ENCODE measurements around the gene CBR3.

The CBR3 gene

DNA sequence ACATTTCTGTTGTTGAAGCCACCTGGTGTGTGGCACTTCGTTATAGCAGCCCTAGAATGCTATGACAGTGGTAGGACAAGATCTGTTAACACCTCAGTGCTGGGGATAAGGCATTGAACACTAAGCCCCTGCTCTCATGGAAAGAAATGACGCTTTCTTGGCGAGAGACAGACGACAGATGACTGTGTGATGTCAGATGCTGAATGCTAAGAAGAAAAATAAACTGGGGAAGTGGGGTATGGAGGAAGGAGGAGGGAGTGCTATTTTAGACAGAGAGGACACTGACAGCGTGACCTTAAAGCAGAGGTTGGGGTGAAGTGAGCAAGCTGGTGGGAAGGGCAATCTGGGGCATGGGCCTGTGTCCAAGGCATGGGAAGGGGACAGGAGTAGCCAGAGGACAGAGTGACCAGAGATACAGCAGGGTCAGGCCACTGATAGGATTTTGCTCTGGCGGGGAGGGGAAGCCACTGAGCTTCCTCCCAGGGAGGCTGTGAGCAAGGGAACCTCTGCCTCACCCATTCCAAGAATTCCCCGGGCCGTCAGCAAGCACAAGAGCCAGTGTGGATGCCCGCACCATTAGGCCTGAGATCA is 37.0 kb downstream of the CBR3 start:
- no peak for DNase-seq
- in situ Hi-C loops (cut with MboI; ENCODE audit: low pct_unique_long_range_greater_than_20kb, low sequenced_read_pairs) = no loop called here

DNA sequence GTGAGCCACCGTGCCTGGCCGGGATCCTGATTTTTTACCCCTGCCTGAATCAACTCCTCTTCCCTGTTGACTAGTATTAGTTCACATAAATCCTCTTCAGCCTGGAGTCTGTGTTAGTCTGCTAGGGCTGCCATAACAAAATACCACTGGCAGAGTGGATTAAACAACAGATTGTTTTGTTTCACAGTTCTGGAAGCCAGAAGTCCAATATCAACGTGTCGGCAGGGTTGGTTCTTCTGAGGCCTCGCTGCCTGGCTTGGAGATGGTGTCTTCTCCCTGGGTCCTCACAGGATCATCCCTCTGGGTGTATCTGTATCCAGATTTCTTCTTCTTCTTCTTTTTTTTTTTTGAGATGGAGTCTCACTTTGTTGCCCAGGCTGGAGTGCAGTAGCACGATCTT is 39.9 kb downstream of the CBR3 start:
- no peak for DNase-seq
- in situ Hi-C loops (cut with MboI; ENCODE audit: low pct_unique_long_range_greater_than_20kb, low sequenced_read_pairs) = no loop called here

DNA sequence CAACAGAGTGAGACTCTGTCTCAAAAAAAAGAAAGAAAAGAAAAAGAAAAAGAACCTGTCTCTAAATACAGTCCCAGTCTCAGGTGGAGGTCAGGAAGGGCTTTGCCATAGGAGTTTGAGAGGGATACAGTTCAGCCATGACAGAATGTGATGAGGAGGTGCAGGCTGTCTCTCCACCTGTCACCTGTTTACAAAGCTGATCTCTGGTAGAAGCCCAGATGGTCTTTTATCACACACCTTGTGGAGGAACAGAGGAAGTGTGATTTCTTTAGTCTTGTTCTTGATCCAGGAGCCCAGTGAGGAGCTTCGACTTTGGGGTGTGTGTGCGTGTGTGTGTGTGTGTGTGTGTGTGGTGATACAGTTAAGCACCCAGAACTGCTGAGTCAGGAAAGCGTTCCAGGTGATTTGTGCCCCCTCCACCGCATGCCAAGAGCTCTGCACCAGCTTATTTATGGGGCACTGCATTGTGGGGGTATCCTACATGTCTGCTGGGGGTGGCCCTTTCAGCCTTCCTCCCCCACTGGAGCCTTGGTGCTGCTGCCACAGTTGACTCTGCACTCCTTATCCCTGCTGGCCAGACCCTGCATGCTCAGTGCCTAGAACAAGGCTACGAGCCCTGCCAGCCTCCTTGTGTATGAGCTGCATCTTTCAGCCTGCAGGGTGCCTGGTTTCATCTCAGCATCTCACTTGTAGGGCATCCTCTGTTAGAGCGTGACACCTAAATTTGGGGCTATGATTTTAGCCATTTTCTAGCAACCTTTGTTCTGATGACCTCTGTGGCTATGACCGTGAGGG is 41.1 kb downstream of the CBR3 start:
- in situ Hi-C loops (cut with MboI; ENCODE audit: low pct_unique_long_range_greater_than_20kb, low sequenced_read_pairs) = no loop called here
- DNase-seq = no peak

DNA sequence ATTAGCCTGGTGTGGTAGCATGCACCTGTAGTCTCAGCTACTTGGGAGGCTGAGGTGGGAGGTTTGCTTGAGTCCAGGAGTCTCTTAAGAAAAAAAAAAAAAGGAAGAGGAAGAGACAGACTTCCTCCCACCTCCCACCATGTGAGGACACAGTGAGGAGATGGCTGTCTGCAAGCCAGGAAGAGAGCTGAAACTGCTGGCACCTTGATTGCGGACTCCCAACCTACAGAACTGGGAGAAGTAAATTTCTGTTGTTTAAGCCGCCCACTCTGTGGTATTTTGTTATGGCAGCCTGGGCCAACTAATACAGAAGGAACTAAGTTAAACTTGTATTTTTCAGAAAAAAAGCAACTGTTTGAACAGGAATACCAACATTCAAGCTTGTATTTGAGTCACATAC is 43.5 kb downstream of the CBR3 start:
- no peak for DNase-seq
- in situ Hi-C loops (cut with MboI; ENCODE audit: low pct_unique_long_range_greater_than_20kb, low sequenced_read_pairs) = no loop called here

DNA sequence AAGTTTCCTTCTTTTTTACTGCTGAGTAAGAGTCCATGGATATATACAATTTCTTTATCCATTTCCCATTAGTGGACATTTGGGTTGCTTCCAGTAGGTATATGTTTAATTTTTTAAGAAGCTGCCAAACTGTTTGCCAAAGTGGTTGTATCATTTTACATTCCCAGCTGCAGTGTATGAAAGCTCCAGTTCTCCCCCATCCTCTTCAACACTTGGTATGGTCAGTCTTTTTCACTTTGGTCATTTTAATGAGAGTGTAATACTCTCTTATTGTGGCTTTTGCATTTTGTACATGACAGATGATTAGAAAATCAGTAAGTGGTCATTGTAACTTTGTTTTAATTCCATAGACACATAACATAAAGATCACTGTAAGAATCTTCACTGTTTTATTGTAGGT is 44.3 kb downstream of the CBR3 start:
- no peak for DNase-seq
- in situ Hi-C loops (cut with MboI; ENCODE audit: low pct_unique_long_range_greater_than_20kb, low sequenced_read_pairs) = no loop called here

DNA sequence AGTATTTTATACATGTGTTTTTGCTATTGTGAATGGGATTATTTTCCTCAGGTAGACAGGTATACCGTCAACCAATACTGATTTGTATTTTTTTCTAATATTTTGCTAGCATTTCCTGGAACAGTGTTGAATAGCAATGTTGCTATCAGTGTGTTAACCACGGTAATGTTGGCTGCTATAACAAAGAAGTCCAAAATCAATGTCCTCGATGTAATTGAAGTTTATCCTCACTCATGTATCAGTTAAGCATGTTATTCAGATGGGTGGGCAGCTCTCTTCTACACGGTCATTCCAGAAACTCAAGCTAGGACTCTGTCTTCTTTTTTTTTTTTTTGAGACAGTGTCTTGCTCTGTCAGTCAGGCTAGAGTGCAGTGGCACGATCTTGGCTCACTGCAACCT is 46.1 kb downstream of the CBR3 start:
- in situ Hi-C loops (cut with MboI; ENCODE audit: low pct_unique_long_range_greater_than_20kb, low sequenced_read_pairs) = no loop called here
- no peak for DNase-seq

DNA sequence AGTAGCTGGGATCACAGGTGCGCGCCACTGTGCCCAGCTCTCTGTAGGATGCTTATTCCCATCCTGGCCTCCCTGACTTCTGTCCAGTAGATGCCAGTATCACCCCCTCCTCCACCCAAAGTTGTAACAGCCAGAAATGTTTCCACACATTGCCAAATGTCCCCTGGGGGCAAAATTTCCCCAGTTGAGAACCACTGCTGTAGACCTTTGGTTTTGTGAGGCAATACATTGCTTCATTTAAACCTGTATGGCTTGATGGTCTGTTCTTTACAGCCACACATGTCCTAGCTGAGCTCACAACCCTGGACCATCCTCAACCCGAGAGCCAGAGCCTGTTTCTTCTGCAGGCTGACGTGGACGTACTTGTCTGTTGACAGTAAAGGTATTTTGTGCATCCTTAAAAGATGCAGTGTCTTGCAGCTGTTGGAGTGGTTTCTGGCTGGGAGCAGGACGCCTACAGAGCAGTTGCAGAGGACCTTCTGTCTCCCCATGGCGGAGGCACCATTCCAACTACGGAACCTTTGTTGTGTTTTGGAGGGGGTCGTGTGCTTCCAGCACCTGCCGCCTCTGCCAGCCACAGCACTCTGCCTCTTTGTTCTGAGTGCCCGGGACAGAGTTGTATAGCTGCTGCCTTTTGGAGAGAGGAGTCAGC is 48.4 kb downstream of the CBR3 start:
- in situ Hi-C loops (cut with MboI; ENCODE audit: low pct_unique_long_range_greater_than_20kb, low sequenced_read_pairs) = no loop called here
- DNase-seq = no peak

DNA sequence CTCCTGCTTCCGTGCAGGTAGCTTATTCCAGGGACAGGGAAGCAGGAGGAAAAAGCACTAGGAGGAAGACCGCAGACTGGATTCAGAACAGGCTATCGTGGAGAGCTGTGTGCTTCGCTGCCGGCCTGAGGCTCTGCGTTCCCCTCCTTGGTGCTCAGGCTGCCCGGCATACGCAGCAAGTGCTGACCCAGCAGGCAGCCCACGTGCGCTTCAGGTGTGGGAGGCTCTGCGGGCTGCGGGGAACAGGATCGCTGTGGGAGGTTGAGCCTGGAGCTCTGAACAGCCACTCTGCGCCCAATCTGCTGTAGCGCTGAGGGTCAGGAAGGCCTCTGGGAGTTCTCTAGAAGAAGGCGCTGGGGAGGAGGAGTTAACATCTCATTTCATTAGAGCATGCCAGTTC is 49.7 kb downstream of the CBR3 start:
- in situ Hi-C loops (cut with MboI; ENCODE audit: low pct_unique_long_range_greater_than_20kb, low sequenced_read_pairs) = no loop called here
- DNase-seq = no peak

DNA sequence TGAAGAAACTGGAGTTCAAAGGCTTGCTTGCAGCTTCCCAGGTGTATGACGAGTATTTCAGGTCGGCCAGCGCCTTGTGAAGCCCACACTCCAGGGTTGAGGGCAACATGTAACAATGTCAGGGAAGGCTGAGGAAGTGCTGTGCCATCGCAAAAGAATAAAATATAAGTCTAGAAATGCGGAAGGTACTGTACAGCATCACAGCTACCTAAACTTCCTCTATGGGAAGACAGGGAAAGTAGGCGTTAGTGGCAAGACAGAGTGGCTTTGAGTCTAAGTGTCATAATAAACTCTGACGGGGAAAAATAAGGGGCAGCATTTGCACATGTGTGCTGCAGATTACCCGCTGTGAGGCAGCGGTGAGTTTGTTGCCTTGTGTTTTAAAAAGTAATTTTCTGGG is 50.6 kb downstream of the CBR3 start:
- DNase-seq = no peak
- in situ Hi-C loops (cut with MboI; ENCODE audit: low pct_unique_long_range_greater_than_20kb, low sequenced_read_pairs) = no loop called here

DNA sequence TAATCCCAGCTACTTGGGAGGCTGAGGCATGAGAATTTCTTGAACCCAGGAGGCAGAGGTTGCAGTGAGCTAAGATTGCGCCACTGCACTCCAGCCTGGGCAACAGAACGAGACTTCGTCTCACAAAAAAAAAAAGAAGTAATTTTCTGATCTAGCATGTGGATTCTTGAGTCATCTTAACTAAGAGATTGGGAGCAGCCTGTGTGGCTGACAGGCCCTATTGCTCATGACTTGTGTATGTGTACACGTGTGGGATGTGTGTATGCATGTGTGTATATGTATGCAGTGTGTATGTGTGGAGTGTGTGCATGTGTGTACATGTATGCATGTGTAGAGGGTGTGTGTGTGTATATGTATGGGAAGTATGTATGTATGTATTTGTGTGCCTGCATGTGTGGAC is 51.2 kb downstream of the CBR3 start:
- DNase-seq = no peak
- in situ Hi-C loops (cut with MboI; ENCODE audit: low pct_unique_long_range_greater_than_20kb, low sequenced_read_pairs) = no loop called here

DNA sequence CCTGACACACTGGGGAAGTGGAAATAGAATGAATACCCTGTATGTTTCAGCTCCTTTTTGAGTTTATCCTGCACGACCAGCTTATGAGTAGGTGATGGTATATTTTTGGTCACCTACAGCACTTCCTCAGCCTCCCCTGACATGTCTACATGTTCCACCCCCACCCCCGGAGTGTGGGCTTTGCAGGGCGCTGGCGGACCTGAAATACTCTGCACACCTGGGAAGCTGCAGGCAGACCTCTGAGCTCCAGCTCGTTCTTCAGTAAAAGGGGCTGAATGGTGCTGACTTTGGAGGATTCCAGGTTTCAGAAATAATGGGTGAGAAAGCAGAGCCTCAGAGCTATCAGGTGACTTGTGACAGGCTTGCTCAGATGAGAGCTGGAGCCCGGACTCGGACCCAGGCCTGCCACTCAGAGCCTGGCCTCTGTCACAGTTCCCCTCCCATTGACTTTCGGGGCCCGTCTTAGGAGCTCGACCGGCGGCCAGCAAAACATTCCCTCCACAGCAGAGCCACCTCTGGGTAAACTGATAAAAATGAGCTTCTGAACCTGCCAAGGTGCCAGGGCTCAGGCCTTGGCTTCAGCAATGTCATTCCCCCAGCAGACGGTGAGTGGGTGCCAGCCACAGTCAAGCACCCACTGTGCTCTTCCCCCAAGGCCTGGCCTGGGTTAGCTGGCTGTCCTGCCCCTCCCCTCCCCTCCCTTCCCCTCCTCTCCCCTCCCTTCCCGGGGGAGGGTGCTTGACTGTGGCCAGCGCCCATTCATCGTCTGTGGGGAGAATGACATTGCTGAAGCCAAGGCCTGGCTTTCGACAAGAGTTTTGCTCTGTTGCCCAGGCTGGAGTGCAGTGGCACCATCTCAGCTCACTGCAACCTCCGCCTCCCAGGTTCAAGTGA is 51.9 kb downstream of the CBR3 start:
- in situ Hi-C loops (cut with MboI; ENCODE audit: low pct_unique_long_range_greater_than_20kb, low sequenced_read_pairs) = no loop called here
- no peak for DNase-seq

DNA sequence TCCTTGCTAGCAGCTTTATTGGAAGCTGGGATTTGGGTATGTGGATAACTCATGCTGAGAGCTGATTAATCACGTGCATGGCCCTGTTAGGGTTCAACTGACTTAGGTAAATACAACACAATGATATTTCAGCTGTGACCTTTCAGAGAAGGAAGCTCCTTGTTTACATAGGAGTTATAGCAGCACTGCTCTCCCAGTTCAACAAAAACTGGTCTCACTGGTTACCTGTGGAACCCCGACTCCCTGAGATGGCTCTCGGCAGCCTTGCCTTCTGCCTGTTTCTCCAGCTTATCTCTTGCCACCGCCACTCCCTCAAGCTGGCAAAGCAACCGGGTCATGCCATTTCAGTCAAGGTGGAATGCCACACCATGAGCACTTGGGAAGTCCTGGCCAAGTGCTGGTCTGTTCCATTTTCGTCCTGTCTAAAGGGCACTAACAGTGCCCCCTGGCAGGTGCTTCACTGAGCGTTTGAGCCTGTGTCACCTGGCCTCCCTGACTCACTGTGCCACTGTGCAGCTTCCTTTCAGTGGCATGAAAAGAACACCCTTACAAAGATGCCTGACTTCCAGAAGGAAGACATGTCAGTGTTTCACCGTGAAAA is 53.3 kb downstream of the CBR3 start:
- DNase-seq = no peak
- in situ Hi-C loops (cut with MboI; ENCODE audit: low pct_unique_long_range_greater_than_20kb, low sequenced_read_pairs) = no loop called here

DNA sequence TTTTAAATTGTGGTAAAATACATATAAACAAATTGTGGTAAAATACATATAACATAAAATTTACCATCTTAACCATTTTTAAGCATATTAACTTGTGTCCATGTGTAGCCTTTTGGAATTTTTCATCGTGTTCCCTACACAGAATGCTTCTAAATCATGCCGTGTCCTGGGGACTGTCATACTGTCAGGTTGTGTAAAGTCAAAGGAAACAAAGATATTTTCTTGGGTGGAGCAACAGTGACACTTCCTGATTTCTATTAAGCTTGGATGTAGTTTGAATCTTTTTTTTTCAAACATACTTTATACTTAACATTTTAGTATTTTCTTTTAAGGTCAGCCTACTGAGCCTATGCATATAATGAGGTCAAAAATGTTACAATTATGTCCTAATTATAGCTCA is 54.1 kb downstream of the CBR3 start:
- in situ Hi-C loops (cut with MboI; ENCODE audit: low pct_unique_long_range_greater_than_20kb, low sequenced_read_pairs) = no loop called here
- DNase-seq = no peak

DNA sequence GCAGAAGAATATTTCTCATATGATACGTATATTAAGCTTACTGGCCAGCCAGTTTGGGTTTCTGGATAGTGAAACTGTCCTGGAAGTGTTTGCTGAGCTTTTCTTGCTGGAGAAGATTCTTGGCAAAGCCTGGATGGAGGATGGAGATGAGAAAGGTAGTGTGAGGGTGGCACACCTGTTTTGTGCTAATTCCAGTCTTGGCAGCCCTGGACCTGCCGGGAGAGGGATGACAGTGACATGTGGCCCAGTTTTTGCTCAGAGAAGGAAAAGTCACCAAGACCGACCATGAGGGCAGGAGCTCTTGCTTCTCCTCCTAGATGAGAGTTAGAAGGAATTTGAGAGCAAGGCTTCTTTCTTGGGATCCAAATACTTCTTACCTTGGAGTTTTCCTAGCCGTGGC is 55.9 kb downstream of the CBR3 start:
- no peak for DNase-seq
- in situ Hi-C loops (cut with MboI; ENCODE audit: low pct_unique_long_range_greater_than_20kb, low sequenced_read_pairs) = no loop called here

DNA sequence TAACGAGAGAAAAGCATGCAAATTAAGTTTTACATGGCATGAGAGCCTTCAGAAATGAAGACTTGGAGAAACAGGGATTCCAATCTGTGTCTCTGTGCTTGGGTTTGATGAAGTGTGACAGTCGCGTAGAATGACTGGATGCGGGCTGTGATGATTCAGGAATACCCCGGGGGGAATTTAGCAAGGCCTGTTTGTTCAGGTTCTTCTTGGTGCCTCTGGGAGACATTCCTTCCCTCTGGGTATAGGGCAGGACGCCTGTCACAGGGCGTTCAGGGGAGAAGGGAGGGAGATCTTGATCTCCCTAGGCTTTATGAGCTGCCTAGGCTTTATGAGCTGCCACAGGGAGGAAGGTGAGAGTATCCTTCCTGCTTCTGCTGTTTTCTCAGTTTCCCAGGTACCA is 58.3 kb downstream of the CBR3 start:
- no peak for DNase-seq
- in situ Hi-C loops (cut with MboI; ENCODE audit: low pct_unique_long_range_greater_than_20kb, low sequenced_read_pairs) = no loop called here

DNA sequence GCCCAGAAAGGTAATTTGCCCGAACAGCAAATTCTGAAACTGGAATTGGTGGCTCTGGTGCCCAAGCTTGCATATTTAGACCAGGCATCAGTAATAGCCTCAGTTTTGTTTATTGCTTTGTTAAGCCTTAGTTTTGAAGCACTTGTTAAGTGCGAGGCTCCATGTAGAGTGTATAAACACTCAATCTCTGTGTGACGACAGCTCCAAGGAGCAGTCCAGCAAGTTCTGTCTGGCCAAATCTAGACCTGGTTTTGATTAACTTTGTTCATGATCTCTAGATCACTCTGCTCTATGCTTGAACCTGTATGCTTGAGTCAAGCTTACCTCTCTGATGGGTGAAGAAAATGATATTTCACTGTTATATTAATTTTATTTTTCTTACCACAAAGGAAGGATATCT is 59.1 kb downstream of the CBR3 start:
- in situ Hi-C loops (cut with MboI; ENCODE audit: low pct_unique_long_range_greater_than_20kb, low sequenced_read_pairs) = no loop called here

DNA sequence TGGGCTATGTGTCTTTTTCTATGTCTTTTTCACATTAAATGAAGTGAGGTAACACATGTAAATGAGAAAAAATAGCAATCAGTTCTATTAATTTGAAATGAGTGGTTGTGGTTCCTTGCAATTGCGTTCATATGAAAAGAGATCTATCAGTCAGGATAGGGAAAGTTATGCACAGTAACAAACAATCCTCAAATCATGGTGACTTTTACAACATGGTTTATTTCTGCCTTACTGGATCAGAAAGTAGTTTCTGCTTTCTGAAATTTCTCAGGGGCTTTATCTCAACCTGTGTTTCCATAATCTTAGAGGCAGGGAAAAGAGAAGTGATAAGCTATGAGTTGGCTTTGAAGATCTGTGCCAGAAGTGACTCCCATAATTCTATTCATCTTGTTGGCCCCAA is 60.7 kb downstream of the CBR3 start:
- DNase-seq = no peak
- in situ Hi-C loops (cut with MboI; ENCODE audit: low pct_unique_long_range_greater_than_20kb, low sequenced_read_pairs) = no loop called here

More for the DNA sequence above, 59.1 kb downstream of the CBR3 start:
- DNase-seq = no peak

All from KBM-7 (cell line).